Fibroblast of skin of right biceps (primary cell): ENCODE measurements around the gene KIF6.
"Not testable (repeated sequence)": the region's sequence is repeated elsewhere in the genome, so short reads cannot be mapped to it uniquely, and the experiment has no call there.

Source experiments
- DNase-seq: peaks from one replicate; pipeline ENCODE4 v3.0.0-alpha.2; 2013

The KIF6 gene

GRCh38 chr6:39493174-39493573 is 232.0 kb downstream of the KIF6 start:
- DNase-seq: peak; percentile 79

GRCh38 chr6:39490108-39490507 is 235.1 kb downstream of the KIF6 start:
- no peak for DNase-seq

- no peak for DNase-seq
These were observed 236.8 kb downstream of the KIF6 start for GRCh38 chr6:39488255-39488879.

DNA sequence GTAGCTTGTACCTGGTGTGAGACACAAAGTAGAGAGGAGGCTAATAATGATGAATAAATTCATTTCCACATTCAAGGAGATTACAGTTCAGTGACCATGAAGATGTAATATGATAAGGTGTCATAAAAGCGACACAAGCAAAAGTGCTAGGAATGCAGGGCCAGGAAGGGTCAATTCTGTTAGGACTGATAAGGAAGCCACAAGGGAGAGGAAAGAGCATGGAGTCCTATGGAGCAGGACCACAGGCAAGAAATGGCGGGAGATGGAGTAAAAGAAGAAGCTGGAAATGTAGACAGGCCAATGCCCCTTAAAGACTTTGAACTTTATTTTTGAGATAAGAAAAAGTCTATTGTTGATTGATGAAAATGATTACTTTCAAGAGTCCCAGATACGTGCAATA is 240.9 kb downstream of the KIF6 start:
- DNase-seq: no peak

DNA sequence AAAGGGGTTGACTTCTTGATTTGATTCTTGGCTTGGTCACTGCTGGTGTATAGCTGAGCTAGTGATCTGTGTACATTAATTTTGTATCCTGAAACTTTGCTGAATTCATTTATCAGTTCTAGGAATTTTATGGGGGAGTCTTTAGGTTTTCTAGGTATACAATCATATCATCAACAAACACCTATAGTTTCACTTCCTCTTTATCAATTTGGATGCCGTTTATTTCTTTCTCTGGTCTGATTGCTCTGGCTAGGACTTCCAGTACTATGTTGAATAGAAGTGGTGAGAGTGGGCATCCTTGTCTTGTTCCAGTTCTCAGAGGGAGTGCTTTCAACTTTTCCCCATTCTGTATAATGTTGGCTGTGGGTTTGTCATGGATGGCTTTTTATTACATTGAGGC is 245.4 kb downstream of the KIF6 start:
- not testable (repeated sequence) for DNase-seq

GRCh38 chr6:39476670-39477069 is 248.5 kb downstream of the KIF6 start:
- no peak for DNase-seq

DNA sequence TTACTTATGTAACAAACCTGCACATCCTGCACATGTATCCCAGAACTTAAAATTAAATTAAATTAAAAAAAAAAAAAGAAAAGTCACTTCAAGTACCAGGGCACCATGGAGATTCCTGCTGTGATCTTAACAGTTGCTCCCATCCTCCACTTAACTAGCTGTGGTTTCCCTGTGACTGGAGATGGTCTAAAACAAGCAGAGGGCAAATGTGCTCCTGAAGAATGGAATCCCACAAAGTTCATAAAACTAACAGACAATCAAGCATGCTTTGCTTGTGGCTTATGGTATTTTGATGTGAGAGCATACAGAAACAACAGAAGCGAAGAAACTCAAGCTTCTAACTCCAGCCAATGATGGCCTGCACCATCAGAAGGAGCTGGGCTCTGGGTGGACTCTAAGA is 249.1 kb downstream of the KIF6 start:
- DNase-seq: no peak

DNA sequence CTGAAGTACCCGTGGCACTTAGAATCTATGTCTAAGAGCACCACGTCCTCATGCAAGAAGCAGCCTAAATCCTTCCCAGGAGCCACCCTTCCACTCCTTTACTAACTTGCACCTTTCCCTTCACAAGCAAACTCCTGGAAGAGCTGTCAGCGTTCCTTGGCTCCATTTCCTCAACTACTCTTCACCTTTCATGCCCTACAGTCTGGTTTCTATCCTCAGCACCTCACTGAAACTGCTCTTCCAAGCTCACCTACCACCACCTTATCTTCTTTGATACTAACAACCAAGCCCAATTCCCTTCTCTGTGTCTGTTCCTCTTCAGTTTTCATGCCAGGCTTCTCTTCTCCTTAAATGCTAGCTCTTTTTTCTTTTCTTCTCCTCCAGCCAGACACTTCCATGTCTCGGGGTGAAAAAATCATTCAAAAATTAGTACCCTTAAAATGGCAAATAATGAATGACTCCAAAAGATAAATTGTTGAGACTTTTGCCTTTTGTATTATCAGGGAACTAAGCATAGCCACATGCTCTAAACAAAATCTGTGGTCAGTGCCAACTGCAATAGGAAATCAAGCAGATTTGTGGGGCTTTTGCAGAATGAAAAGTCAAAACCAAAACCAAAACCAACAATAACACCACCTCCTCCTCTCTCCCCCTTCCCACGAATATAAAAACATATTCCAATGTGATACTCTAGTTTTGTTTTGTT is 253.1 kb downstream of the KIF6 start:
- no peak for DNase-seq

DNA sequence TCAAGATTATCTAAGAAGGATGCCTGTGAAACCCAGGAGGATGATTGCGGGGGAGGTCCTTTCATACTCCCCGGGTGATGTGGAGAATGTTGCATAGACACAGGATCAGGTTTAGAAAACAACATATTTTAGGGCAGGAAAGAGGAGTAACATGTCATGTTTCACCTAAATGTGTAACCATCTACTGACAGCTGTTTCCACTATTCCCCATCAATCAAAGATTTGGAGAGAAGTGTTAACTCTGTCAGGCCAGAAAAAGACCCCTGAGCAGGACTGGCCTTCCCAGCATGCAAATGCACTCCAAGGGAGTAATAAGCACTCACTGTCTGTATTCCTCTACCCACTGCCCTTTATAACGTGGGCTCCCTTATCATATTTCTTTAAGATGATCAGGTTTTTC is 254.7 kb downstream of the KIF6 start:
- DNase-seq: no peak

DNA sequence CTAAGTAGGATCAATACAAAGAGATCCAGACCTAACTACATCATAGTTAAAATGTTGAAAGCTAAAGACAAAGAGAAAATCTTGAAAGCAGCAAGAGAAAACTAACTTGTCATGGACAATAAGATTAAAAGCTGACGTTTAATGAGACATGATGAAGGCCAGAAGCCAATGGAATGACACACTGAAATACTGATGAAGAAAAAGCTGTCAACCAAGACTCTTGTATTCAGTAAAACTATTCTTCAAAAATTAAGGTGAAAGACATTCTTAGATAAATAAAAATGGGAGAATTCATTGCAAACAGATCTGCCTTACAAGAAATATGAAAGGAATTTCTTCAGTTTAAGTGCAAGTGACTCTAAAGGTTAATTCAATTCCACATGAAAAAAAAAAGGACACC is 256.8 kb downstream of the KIF6 start:
- no peak for DNase-seq

- DNase-seq: no peak
These were observed 258.6 kb downstream of the KIF6 start for GRCh38 chr6:39466631-39467030.

GRCh38 chr6:39465539-39465938 is 259.7 kb downstream of the KIF6 start:
- DNase-seq: no peak

DNA sequence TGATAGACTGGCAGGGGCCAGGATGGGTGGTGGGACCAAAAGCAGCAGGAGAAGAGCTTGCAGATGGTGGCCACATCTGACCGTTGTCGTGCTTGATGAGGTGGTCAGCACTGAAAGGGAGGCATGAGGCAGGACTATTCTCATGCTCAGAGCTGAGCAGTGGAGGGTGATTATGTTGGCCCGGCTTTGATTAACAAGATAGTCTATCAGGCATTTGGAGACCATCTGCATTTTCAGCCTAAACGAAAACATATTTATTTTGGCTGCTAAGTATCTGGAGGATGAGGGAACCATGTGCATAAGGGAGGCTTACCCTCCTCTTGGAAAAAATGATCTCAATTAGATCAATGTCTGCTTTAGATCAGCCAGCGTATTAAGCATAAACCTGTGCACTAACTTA is 261.1 kb downstream of the KIF6 start:
- DNase-seq: no peak

GRCh38 chr6:39453956-39454524 is 271.2 kb downstream of the KIF6 start:
- DNase-seq: no peak

- DNase-seq: peak; percentile 68
These were observed 272.0 kb downstream of the KIF6 start for GRCh38 chr6:39453241-39453640.

DNA sequence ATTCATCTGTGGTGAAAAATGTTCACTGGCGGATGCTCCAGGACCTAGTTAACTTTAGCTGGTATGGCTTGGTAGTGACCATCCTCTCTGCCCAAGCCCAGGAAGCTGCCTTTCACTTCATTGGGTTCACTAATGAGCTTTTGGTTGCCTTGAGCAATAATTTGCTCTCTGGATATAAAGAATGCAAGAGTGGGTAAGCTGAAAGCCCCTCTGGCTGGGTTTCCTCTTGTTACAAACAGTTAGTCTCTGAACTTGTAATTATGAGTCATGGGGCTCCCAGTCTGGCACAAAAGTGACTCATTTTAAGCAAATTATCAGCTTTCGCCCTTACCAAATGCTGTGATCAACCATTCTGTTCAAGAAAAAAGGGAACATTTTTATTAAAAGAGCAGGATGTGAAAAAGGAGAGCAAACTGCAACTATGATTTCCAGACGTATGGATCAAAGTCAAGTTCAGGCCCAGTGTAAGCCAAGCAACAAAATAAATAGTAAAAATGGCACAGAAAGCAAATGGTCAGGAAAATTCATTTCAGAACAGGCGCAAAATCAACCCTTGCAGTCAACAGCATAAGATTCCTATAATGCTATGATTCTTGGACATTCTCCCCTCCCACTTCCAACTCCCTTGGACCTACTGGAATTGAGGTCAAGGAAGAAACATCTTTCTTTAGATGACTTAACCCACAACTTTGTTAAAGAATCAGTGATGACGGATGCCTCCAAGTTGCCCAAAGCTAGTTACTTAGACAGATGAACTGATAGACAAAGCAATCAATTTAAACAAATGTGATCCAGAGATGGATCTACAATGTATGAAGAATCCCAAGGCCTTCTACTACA is 272.7 kb downstream of the KIF6 start:
- peak; percentile 81 for DNase-seq

GRCh38 chr6:39451831-39452230 is 273.4 kb downstream of the KIF6 start:
- no peak for DNase-seq

- DNase-seq: no peak
These were observed 276.2 kb downstream of the KIF6 start for GRCh38 chr6:39449022-39449421.

DNA sequence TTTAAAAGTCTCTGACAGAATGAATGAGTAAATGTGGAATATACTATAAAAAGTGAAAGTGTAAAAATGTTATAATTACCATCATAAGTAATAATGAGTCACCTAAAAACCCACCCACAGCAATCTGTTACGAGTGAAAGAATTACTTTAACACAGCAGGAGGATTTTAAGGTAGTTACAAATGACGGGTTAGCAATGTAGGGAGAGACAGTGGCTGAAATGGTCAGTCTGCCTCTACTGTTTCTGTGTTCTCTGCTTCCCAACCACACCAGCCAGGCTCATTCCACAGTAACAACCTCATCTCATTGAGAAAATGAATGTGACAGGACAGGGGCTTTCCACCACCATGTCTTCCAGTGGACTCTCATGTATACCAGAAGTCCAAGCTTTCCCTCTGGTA is 278.3 kb downstream of the KIF6 start:
- DNase-seq: no peak

- DNase-seq: no peak
These were observed 279.5 kb downstream of the KIF6 start for GRCh38 chr6:39445667-39446066.

GRCh38 chr6:39444479-39445019 is 280.7 kb downstream of the KIF6 start:
- no peak for DNase-seq

DNA sequence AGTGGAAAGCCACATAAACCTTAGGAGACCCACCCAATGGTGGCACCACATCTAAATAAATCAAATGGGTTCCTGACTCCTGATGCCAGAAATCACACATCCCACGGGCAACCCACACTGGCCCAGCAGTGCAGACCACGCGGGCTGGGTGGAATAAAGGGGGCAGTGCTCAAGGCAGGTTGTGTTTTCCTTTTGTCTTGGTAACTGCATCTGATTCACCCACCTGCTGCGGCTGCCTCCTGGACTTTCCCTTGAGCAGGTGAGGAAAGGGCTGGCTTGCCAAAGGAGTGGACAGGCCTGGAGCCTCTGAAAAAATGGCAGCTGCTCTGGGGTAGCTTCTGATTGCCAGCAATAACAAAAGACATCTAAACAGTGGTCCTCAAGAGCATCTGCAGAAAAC is 283.2 kb downstream of the KIF6 start:
- DNase-seq: no peak

GRCh38 chr6:39441301-39441700 is 283.9 kb downstream of the KIF6 start:
- DNase-seq: no peak
